SW480 (cell line): ENCODE data around the gene IQCH.

Experiments used
- DNase-seq: peaks from one replicate; pipeline ENCODE4 v3.0.0-alpha.2; 2016; ENCODE audit warnings: low spot score

The IQCH gene

GRCh38 chr15:67303490-67304363 lies 49.1 kb downstream of the IQCH start:
- DNase-seq: peak; percentile 76

- DNase-seq: no peak
Observed at GRCh38 chr15:67304778-67305177, 50.2 kb downstream of the IQCH start.

GRCh38 chr15:67305506-67305905 lies 50.9 kb downstream of the IQCH start:
- no peak for DNase-seq

GRCh38 chr15:67307156-67307555 lies 52.6 kb downstream of the IQCH start:
- no peak for DNase-seq

- no peak for DNase-seq
Observed at GRCh38 chr15:67307889-67308597, 53.5 kb downstream of the IQCH start.

- DNase-seq: no peak
Observed at GRCh38 chr15:67311731-67312130, 57.1 kb downstream of the IQCH start.

- DNase-seq: no peak
Observed at GRCh38 chr15:67319961-67320360, 65.4 kb downstream of the IQCH start.

- DNase-seq: no peak
Observed at GRCh38 chr15:67321352-67321751, 66.8 kb downstream of the IQCH start.

GRCh38 chr15:67322481-67322880 lies 67.9 kb downstream of the IQCH start:
- no peak for DNase-seq

- DNase-seq: no peak
Observed at GRCh38 chr15:67327312-67327711, 72.7 kb downstream of the IQCH start.

- no peak for DNase-seq
Observed at GRCh38 chr15:67327737-67328136, 73.2 kb downstream of the IQCH start.

GRCh38 chr15:67329984-67330733 lies 75.6 kb downstream of the IQCH start:
- no peak for DNase-seq

- no peak for DNase-seq
Observed at GRCh38 chr15:67331676-67332075, 77.1 kb downstream of the IQCH start.

- DNase-seq: no peak
Observed at GRCh38 chr15:67335026-67335425, 80.4 kb downstream of the IQCH start.

GRCh38 chr15:67335534-67336222 lies 81.1 kb downstream of the IQCH start:
- peak; percentile 36 for DNase-seq

GRCh38 chr15:67340630-67341029 lies 86.0 kb downstream of the IQCH start:
- DNase-seq: no peak

- no peak for DNase-seq
Observed at GRCh38 chr15:67341539-67341938, 87.0 kb downstream of the IQCH start.

GRCh38 chr15:67343206-67343605 lies 88.6 kb downstream of the IQCH start:
- no peak for DNase-seq

GRCh38 chr15:67349634-67350033 lies 95.0 kb downstream of the IQCH start:
- DNase-seq: peak; percentile 79

GRCh38 chr15:67350042-67350441 lies 95.5 kb downstream of the IQCH start:
- no peak for DNase-seq

GRCh38 chr15:67358391-67358790 lies 103.8 kb downstream of the IQCH start:
- no peak for DNase-seq

- peak; percentile 29 for DNase-seq
Observed at GRCh38 chr15:67358812-67359211, 104.2 kb downstream of the IQCH start.
